HG03457 (cell line): ENCODE data around the gene FHOD1.

Source experiments
- ATAC-seq: cut with Tn5 transposase; IDR thresholded peaks from one replicate; pipeline ENCODE4 v1.9.1; 2021; ENCODE audit warnings: moderate number of reproducible peaks; ENCODE audit not compliant: unreplicated experiment

The FHOD1 gene

DNA sequence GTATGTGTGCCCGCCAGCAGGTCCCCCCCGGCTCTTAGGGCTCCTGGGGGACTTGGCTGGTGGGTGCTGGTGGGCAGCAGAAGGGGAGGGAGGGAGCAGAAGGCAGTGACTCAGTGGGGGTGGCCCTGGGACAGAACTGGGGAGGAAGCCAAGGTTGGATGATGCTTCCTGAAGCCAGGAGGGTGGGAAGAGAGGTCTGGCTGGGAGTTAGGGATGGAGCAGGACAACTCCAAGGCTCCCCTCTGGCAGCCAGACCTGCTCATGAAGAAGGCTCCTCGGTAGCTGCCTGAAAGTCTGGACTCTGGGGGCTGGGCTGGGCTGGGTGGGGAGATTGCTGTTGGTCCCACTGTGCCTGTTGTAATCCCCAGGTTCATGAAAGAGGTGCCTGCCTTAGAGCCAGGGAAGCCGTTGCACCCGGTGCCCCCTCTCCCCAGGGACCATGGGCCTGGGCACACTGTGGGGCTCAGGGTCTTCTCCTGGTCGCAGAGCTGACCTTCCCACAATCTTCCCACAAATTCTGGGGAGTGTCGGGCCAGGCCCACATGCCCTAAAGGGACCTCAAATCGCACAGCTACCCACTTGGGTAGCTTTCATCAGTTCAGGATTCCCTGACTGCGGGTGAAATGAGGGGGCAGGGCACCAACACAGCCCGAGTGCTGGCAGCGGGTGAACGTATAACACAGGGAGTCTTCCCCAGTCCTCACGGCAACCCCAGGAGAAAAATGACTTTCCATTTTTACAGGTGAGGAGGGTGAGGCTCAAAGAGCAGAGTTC lies 30.9 kb upstream of the FHOD1 start:
- no peak for ATAC-seq

DNA sequence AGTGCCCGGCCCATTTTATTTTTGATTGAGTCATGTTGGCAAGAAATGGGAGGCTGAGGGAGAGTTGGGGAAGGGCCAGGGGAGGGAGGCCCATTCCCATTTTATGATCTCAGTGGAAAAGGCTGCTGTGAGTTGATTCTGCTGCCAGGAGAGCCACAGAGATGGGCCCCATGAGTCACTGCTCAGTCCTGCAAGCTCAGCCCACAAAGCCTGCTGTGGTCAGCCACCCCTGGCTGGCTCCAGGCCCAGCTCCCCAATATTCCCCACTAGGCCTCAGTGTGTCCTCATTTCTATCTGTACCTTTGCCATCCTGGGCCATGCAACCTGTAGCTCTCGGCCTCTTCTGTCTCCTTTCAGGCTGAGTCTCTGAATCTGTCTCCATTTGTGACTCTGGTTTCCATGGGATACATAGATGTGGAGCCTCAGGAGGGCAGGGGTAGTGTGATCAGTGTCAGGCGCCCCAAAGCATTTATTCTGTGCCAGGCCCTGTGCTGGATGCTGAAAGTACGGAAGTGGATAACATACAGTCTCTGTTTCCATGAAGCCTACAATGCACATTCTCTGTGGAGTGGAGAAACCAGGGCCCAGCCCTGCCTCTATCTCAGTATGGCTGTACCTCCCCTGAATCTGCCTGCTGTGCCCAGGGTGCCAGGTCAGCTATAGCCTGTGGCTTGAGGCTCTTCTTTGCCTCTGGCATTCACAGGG lies 30.2 kb upstream of the FHOD1 start:
- ATAC-seq = no peak

GRCh38 chr16:67275321-67275720 lies 28.0 kb upstream of the FHOD1 start:
- ATAC-seq = no peak

DNA sequence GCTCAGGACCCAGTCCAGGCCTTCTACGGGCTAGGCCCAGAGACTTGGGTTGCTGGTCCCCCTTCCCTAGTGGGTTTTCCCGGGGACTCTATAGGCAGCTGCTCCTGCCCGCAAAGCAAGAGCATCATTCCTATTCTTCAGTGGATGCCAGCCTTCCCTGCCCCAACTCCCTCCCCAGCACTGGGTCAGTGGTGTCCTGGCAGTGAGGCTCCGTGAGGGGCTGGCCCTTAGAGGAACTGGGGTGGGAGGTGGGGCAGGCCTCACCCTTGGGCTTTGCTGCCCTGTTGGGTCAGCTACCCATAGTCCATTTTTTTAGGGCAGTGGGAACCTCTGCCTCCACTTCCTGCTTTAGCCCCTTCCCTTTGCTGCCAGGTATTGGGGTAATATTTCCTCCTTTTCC lies 24.2 kb upstream of the FHOD1 start:
- ATAC-seq = no peak

GRCh38 chr16:67270931-67271338 lies 23.7 kb upstream of the FHOD1 start:
- no peak for ATAC-seq

DNA sequence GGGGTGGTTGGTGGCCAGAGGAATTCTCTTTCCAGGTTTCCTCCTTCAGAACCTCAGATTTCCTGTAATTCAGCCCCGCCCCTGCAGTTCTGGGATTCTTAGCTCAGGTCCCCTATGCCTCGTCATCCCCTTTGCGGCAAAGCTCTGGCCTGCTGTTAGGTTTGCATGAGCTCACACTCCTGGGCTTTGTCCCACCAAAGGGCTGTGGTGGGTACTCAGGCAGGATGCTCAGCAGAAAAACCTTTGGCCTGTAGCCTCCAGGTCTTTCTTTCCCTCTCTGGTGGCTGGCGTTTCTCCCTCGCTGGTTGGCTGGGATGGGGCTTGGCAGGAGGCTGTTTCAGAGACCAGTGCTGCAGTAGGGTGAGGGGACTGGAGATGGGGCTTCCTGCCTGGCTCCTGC lies 22.5 kb upstream of the FHOD1 start:
- no peak for ATAC-seq

- no peak for ATAC-seq
Measured at GRCh38 chr16:67268136-67268579, 20.9 kb upstream of the FHOD1 start.

- no peak for ATAC-seq
Measured at GRCh38 chr16:67265834-67266233, 18.6 kb upstream of the FHOD1 start.

GRCh38 chr16:67264866-67265265 lies 17.6 kb upstream of the FHOD1 start:
- no peak for ATAC-seq

GRCh38 chr16:67264277-67264676 lies 17.0 kb upstream of the FHOD1 start:
- ATAC-seq = no peak

- no peak for ATAC-seq
Measured at GRCh38 chr16:67263201-67263600, 15.9 kb upstream of the FHOD1 start.

GRCh38 chr16:67260426-67261063 lies 13.3 kb upstream of the FHOD1 start:
- no peak for ATAC-seq

- no peak for ATAC-seq
Measured at GRCh38 chr16:67259705-67260104, 12.4 kb upstream of the FHOD1 start.

- no peak for ATAC-seq
Measured at GRCh38 chr16:67258161-67258835, 11.0 kb upstream of the FHOD1 start.

DNA sequence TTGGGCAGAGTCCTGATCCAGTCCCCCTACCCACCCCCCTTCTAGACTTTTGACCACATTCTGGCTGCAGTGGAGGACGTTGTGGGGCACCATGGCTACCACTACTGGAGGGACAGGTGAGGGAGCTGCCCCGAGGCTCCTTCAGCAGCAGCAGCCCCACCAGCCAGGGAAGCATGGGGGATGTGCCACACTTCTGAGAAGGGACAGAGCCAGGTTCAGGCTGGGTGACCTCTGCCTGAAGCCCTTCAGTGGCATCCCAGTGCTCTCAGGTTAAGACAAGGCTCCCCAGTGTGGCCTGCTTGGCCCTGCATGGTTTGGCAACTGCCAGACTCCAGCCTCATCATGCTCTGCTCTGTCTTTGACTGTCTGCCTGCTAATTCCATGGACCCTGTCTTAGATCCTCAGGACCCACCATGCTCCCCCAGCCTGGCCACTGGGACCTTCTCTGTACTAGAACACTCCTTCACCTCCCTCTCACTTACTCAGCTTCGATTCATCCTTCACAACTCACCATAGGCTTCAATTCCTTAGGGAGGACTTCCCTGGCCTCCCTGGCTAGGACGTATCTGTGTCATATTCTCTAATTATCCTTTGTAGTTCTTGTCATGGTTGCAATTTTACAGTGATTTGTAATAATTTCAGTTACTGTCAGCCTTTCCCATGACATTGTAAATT lies 10.3 kb upstream of the FHOD1 start:
- ATAC-seq = no peak

DNA sequence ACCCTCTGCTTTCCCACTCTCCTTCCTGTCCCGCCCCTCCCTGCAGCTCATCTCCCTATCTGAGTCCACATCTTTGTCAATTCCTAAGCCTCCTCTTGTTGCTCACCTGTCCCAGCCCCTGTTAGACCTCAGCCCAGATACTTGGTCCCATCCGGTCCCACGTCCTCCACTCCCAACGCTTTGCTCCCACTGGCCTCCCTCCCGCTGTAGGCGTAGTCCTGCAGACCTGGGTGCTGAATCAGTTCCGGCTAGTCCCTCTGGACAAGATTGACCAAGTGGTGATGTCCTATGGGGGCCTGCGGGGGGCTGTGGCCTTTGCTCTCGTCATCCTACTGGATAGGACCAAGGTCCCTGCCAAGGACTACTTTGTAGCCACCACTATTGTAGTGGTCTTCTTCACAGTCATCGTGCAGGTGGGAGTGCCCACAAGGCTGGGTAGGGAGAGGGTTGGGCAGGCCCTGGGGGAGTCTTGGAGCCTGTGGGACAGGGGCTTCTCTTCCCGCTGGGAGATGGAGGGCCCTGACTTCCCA lies 9.5 kb upstream of the FHOD1 start:
- ATAC-seq = no peak

GRCh38 chr16:67255553-67256221 lies 8.4 kb upstream of the FHOD1 start:
- ATAC-seq = no peak

GRCh38 chr16:67254801-67255552 lies 7.7 kb upstream of the FHOD1 start:
- ATAC-seq = no peak
